Measurements from ENCODE around the gene RNASEH2C. TPM values are rescaled to one million over a fixed set of nuclear protein-coding genes. Genes with fewer than 3 reads are reported as not detected.

Gene RNASEH2C
- total RNA-seq, 1 experiment from 2014 or later = 96.2 TPM

GRCh38 chr11:65730461-65730860 is 9.9 kb upstream of the RNASEH2C start:
- H3K79me2 ChIP-seq (ENCODE audit: low read length) = no peaks in the 10 kb centered on the region
- no peaks in the 10 kb centered on the region for H3K9me2 ChIP-seq (replicated peaks; ENCODE audit: low read length)
- peaks cover 5% of the 10 kb centered on the region; the same call in 1 of the 2 replicates for H3K27me3 ChIP-seq (ENCODE audit: low read length)
- BruUV-seq (replicated peaks) = no TSS peak
- TF ChIP-seq EZH2phosphoT487 (IDR thresholded peaks at IDR 0.05; ENCODE audit: borderline replicate concordance, low read length) = no peak
- no peak for TF ChIP-seq EZH2 (IDR thresholded peaks at IDR 0.05; ENCODE audit: low read length, unreplicated experiment)
- TF ChIP-seq CTCF (conservative IDR thresholded peaks at IDR 0.05; ENCODE audit: low read depth, low read length) = no peak
- H3K27ac ChIP-seq (ENCODE audit: low read length) = no peak overlapping the region
- no peak for ATAC-seq
- H3K4me2 ChIP-seq (ENCODE audit: low read length) = no peak overlapping the region
- H3K4me3 ChIP-seq (ENCODE audit: low read length) = no peak overlapping the region
- H3K9me3 ChIP-seq (ENCODE audit: low read length) = peaks cover 7% of the 10 kb centered on the region
- H2AFZ ChIP-seq (ENCODE audit: low read length) = no peak overlapping the region
- no peaks in the 10 kb centered on the region for H4K20me1 ChIP-seq (ENCODE audit: low read length)
- H3K4me1 ChIP-seq (ENCODE audit: insufficient read depth, low read length) = no peaks in the 10 kb centered on the region
- H3F3A ChIP-seq (ENCODE audit: low read length, unreplicated experiment) = no peaks in the 10 kb centered on the region
- intact Hi-C loops (cut with micrococcal nuclease) = no loop called here
- no peaks in the 10 kb centered on the region for H3K36me3 ChIP-seq (ENCODE audit: low read depth, low read length)
- ChIA-PET CTCF (no interaction called here), POLR2A (ENCODE audit: unreplicated experiment) (no interaction called here)
- no peak for DNase-seq
- H3K9ac ChIP-seq (ENCODE audit: low read length) = no peak overlapping the region

- Histone ChIP-seq H2AFZ (ENCODE audit: low read length) (no peak overlapping the region), H4K20me1 (ENCODE audit: low read length) (no peaks in the 10 kb centered on the region), H3K79me2 (ENCODE audit: low read length) (no peaks in the 10 kb centered on the region), H3K9ac (ENCODE audit: low read length) (no peak overlapping the region), H3F3A (ENCODE audit: low read length, unreplicated experiment) (no peaks in the 10 kb centered on the region), H3K4me1 (ENCODE audit: insufficient read depth, low read length) (no peaks in the 10 kb centered on the region), H3K9me2 (replicated peaks; ENCODE audit: low read length) (no peaks in the 10 kb centered on the region), H3K4me3 (ENCODE audit: low read length) (no peak overlapping the region), H3K36me3 (ENCODE audit: low read depth, low read length) (no peaks in the 10 kb centered on the region), H3K27me3 (ENCODE audit: low read length) (peaks cover 5% of the 10 kb centered on the region; the same call in 1 of the 2 replicates), H3K27ac (ENCODE audit: low read length) (no peak overlapping the region), H3K9me3 (ENCODE audit: low read length) (peaks cover 7% of the 10 kb centered on the region), H3K4me2 (ENCODE audit: low read length) (no peak overlapping the region)
- ATAC-seq (no peak), DNase-seq (no peak)
- intact Hi-C loops (cut with micrococcal nuclease) = no loop called here
- TF ChIP-seq CTCF (conservative IDR thresholded peaks at IDR 0.05; ENCODE audit: low read depth, low read length) = no peak
- TF ChIP-seq EZH2phosphoT487 (IDR thresholded peaks at IDR 0.05; ENCODE audit: borderline replicate concordance, low read length) = no peak
- no peak for TF ChIP-seq EZH2 (IDR thresholded peaks at IDR 0.05; ENCODE audit: low read length, unreplicated experiment)
- CTCF ChIA-PET = interaction anchor here (0.6 kb wide), 1 partner anchor 16 kb away, joined by 3 read pairs; the partner anchor contains the start of gene KAT5
- BruUV-seq (replicated peaks) = no TSS peak
- POLR2A ChIA-PET (ENCODE audit: unreplicated experiment) = no interaction called here
These were observed 7.3 kb upstream of the RNASEH2C start for GRCh38 chr11:65727865-65728264.

- H2AFZ ChIP-seq (ENCODE audit: low read length) = no peak overlapping the region
- no peaks in the 10 kb centered on the region for H3K4me1 ChIP-seq (ENCODE audit: insufficient read depth, low read length)
- no peaks in the 10 kb centered on the region for H3F3A ChIP-seq (ENCODE audit: low read length, unreplicated experiment)
- peaks cover under 1% of the 10 kb centered on the region; the same call in 1 of the 2 replicates for H3K27me3 ChIP-seq (ENCODE audit: low read length)
- no TSS peak for BruUV-seq (replicated peaks)
- no peak for DNase-seq
- intact Hi-C loops (cut with micrococcal nuclease) = no loop called here
- H3K79me2 ChIP-seq (ENCODE audit: low read length) = no peaks in the 10 kb centered on the region
- H3K9me3 ChIP-seq (ENCODE audit: low read length) = peaks cover under 1% of the 10 kb centered on the region; the same call in 1 of the 2 replicates
- no peak overlapping the region for H3K4me2 ChIP-seq (ENCODE audit: low read length)
- CTCF ChIA-PET = no interaction called here
- no peak for ATAC-seq
- H3K9ac ChIP-seq (ENCODE audit: low read length) = no peak overlapping the region
- no peak overlapping the region for H3K27ac ChIP-seq (ENCODE audit: low read length)
- POLR2A ChIA-PET (ENCODE audit: unreplicated experiment) = interaction anchor here (0.6 kb wide), 1 partner anchor 21 kb away, joined by 4 read pairs; no protein-coding TSS in a partner anchor
- no peak overlapping the region for H3K4me3 ChIP-seq (ENCODE audit: low read length)
- H3K36me3 ChIP-seq (ENCODE audit: low read depth, low read length) = no peaks in the 10 kb centered on the region
- no peaks in the 10 kb centered on the region for H4K20me1 ChIP-seq (ENCODE audit: low read length)
- no peaks in the 10 kb centered on the region for H3K9me2 ChIP-seq (replicated peaks; ENCODE audit: low read length)
- TF ChIP-seq CTCF (conservative IDR thresholded peaks at IDR 0.05; ENCODE audit: low read depth, low read length) (peak; percentile 38; the same call in 1 of the 2 replicates), EZH2phosphoT487 (IDR thresholded peaks at IDR 0.05; ENCODE audit: borderline replicate concordance, low read length) (no peak)
These were observed 6.1 kb upstream of the RNASEH2C start for GRCh38 chr11:65726660-65727059.

Data from PC-3 (cell line).